Measurements from ENCODE around the gene AHSG.

AHSG gene

DNA sequence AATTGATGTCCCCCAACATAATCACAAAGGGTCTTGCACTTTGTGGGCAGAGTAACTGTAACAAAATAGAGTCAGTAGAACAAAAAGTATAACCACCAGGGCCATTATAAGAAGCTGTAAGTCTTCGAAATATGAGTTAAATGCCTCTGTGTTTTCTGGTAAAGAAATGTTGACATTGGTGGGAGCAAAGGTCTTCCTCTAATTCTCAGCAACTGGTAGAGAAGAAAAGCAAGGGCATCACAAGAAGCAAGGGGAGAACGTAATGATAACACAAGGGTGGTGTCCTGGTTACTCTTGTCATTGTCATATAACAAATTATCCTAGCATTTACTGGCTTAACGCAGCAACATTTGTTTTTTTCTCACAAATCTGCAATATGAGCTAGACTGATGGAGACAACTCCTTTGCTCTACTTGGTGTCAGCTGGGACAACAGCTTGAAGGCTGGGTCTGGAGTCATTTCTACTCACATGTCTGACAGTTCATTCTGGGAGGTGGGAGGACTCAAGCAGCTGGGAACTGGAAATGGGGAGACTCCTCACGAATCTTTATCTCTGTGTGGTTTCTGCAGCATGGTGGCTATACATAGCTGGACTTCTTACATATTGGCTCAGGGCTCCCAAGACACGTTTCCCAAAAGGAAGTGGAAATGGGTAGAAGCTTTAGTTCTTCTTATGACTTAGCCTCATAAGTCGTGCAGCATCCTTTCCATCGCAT, 22.1 kb upstream of the AHSG start:
- DNase-seq (ENCODE audit: low read depth), result no peak
- H3K4me3 ChIP-seq (ENCODE audit: low read depth, low read length), result no peak overlapping the region

- H3K4me3 ChIP-seq (ENCODE audit: low read depth, low read length), result no peak overlapping the region
These were observed 20.2 kb upstream of the AHSG start for GRCh38 chr3:186592682-186593081.

DNA sequence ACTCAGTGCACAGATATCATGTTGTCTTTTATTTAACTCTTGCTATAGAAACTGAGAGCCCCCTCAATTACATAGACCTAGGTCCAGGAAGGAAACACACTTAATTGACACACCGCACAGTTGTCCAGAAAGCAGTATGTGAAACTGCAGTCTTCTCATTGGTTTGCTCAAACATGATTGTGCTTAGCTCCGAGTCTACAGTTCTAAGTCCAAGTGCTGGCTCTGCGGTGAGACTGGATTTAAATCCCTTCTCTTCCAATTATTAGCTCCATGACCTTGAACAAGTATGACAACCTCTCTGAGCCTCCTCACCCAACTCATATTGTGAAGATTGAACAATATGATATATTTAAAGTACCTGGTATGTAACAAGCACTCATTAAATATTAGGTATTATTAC, 19.0 kb upstream of the AHSG start:
- no peak overlapping the region for H3K4me3 ChIP-seq (ENCODE audit: low read depth, low read length)
- DNase-seq (ENCODE audit: low read depth), result no peak

More at GRCh38 chr3:186592682-186593081, 20.2 kb upstream of the AHSG start:
- DNase-seq (ENCODE audit: low read depth), result no peak

DNA sequence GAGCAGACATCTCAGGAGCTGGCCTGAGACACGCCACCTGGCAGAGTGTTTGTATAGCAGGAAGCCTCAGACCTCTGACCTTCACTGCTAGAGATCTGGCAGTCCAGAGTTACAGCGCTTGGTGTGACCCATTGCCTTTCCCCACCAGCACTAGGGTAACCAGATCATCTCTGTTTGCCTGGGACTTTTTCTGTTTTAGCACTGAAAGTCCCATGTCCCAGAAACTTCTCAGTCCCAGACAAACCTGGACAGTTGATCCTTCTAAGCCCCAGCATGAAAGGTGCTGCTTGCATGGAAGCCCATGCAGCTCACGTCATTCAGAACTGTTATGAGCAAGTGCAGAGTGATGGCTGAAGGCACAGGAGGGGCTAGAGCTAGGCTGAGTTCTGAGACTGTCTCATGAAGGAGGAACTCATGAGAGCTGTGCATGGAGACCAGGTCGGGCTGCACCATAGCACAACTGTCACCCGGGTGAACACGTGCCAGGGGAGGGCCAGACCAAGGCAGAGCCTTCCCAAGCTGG, 18.2 kb upstream of the AHSG start:
- no peak overlapping the region for H3K4me3 ChIP-seq (ENCODE audit: low read depth, low read length)

GRCh38 chr3:186596568-186597287, 16.1 kb upstream of the AHSG start:
- H3K4me3 ChIP-seq (ENCODE audit: low read depth, low read length), result no peak overlapping the region
- no peak for DNase-seq (ENCODE audit: low read depth)

More for the DNA sequence above, 18.2 kb upstream of the AHSG start:
- DNase-seq (ENCODE audit: low read depth), result no peak

GRCh38 chr3:186598108-186598784, 14.6 kb upstream of the AHSG start:
- peak; percentile 31 for DNase-seq (ENCODE audit: low read depth)
- no peak overlapping the region for H3K4me3 ChIP-seq (ENCODE audit: low read depth, low read length)

- no peak overlapping the region for H3K4me3 ChIP-seq (ENCODE audit: low read depth, low read length)
- DNase-seq (ENCODE audit: low read depth), result no peak
These were observed 14.1 kb upstream of the AHSG start for GRCh38 chr3:186598794-186599141.

- H3K4me3 ChIP-seq (ENCODE audit: low read depth, low read length), result no peak overlapping the region
- no peak for DNase-seq (ENCODE audit: low read depth)
These were observed 13.6 kb upstream of the AHSG start for GRCh38 chr3:186599142-186599784.

DNA sequence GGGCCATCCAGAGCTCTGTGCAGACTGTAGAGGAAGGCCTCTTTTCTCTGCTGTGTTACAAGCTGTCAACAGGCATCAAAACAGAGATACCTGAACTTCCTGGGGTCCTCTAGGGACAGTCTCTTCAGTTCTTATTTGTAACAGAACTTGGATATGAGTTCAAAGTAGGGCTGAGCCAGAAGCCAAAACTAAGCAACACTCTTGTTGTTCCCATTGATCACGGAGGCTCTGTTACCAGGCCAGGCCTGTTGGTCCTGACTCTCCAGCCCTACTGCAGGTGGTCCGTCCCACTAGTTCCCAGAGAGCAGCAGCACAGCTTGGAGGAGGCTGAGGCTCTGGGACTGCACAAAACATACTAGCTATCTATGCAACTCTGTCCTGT, 13.1 kb upstream of the AHSG start:
- no peak for DNase-seq (ENCODE audit: low read depth)

DNA sequence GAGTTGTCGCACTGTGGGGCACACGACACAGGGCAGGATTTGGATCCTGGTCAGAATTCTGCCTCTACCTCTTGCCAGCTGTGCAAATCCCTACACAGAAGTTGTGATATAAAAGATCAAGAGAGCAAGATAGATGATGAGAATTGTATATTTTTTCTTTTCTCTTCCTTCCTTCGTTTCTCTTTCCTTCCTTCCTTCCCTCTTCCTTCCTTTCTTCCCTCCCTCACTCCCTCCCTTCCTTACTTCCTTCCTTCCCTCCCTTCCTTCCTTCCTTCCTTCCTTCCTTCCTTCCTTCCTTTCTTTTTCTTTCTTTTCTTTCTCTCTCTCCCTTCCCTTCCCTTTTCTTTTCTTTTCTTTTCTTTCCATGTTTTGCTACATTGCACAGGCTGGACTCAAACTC, 12.0 kb upstream of the AHSG start:
- no peak for DNase-seq (ENCODE audit: low read depth)
- no peak overlapping the region for H3K4me3 ChIP-seq (ENCODE audit: low read depth, low read length)

More for the DNA sequence above, 13.1 kb upstream of the AHSG start:
- H3K4me3 ChIP-seq (ENCODE audit: low read depth, low read length), result no peak overlapping the region

DNA sequence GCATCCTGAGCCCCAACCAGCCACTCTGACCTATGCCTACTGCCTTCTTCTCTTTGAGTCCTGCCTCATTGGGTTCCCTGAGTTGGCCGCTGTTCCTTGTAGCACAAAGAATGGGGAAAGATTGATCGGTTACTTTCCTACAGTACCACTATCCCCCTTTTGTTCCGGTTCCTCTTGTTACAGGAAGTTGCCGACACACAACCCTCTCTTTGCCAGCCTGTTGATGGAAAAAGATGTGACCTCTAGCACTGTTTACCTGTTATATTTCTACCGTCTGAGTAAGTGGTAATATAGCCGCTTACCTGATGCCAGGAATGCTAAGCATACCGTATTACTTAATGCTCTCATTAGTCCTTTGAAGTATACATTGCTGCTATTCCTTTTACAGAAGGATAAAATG, 9.7 kb upstream of the AHSG start:
- DNase-seq (ENCODE audit: low read depth), result no peak
- H3K4me3 ChIP-seq (ENCODE audit: low read depth, low read length), result no peak overlapping the region

DNA sequence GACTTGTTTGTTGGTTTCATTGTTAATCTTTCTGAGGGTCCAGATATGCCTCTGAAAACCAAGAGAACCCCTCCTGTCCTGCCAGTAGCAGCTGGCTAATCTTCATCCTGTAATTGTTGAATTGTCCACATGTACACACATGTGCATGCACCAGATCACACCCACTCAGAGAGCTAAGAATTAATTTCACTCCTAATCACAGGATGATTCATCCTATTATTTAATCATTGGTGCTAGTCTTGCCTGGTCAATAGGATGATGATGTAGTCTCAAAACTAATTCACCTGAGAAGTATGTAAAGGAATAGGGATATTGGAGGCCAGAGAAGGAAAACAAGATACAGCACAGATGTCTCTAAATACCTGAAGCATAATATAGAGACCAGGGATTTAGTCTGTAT, 7.8 kb upstream of the AHSG start:
- DNase-seq (ENCODE audit: low read depth), result no peak
- H3K4me3 ChIP-seq (ENCODE audit: low read depth, low read length), result no peak overlapping the region

GRCh38 chr3:186605561-186606545, 7.0 kb upstream of the AHSG start:
- H3K4me3 ChIP-seq (ENCODE audit: low read depth, low read length), result no peak overlapping the region
- no peak for DNase-seq (ENCODE audit: low read depth)

DNA sequence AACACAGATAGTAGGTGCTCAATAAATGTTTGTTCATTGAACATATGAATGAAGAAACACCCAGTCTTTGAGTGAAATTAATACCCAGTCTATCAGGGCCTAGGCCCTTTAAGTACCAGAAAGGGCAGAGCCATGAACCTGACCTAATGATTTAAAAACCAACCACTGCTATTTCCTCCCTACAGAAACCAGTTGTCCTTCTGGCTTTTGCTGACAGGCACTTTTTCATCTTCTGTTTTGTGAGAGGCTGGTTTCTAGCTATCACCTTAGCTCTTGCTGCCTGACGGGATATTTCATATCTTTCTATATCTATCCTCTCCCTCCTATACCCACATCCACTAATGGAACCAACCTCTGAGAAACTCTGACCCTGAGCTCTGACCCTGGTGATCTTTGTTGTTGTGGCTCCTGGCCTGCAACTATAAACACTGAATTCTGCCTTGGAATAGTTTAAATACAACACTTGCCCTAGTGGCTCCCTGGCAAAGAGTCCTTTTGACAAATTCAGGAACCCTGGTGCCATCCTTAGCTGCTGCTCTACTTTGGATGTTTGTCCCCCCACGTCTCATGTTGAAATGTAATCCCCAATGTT, 4.1 kb upstream of the AHSG start:
- no peak for DNase-seq (ENCODE audit: low read depth)
- no peak overlapping the region for H3K4me3 ChIP-seq (ENCODE audit: low read depth, low read length)

DNA sequence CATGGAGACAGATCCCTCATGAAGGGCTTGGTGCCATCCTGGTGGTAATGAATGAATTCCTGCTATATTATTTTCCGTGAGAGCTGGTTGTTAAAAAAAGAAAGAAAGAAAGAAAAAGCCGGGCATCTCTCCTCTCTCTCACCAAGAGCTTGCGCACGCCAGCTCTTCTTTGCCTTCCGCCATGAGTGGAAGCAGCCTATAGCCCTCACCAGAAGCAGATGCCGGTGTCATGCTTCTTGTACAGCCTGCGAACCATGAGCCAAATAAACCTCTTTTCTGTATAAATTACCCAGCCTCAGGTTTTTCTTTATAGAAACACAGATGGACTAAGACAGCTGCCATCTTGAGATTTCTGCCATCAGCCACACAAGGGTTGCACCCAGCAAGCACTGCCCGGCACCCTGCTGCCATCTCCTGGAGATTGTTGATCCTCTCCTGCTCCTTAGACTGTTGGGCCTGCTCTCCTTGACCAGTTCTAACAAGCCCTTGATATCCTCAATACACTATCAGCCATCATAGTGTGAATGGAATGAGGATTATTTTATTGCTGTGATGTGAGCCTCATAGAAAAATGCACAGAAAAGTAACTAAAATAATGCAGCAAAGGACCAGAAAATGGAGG, 3.5 kb upstream of the AHSG start:
- DNase-seq (ENCODE audit: low read depth), result no peak
- H3K4me3 ChIP-seq (ENCODE audit: low read depth, low read length), result no peak overlapping the region

DNA sequence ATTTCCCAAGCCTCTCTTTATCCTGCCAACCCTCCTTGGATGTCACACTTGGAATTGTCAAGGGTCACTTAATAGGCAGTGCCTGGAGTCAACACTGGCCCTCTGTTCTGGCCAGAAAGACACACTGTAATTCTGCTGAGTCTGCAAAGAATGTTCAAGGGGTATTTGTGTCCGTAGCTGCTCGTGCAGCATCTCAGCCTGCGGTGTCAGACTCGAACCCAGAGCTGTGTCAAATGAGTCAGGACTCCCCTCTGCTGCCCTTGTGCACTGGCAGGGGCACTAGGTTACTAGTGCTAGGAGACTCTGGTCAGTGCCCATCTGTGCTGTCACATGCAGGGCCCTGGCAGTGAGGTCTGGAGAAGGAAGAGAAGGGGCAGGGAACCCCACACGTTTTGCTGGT, 795 bp upstream of the AHSG start:
- H3K4me3 ChIP-seq (ENCODE audit: low read depth, low read length), result no peak overlapping the region
- DNase-seq (ENCODE audit: low read depth), result no peak

DNA sequence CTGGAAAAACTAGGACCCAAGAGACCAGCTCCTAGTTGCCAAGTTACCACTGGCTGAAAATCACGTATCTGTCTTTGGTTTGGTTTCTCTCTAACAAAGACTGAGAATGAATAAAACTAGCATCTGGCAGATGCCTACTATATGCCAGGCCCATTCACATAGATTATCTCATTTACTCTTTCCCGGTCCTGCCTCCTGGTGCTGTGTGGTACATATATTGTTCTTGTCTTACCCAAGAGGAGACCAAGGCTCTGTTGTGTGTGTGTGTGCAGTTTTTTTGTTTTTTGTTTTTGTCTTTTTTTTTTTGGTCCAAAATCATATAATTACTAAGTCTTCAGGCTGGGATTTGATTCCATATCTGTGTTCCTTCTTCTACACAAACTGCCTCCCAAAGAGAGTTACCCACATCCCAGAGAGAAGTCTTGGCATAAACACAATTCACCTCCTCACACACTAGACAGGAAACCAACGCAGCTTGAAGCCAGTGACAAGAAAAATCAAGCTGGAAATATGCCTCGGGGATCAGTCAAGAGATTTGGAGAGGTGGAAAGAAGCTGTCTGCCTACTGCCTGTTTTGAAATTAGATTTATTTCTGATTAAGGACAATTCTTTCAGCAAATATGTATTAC, 891 bp downstream of the AHSG start:
- no peak overlapping the region for H3K4me3 ChIP-seq (ENCODE audit: low read depth, low read length)
- no peak for DNase-seq (ENCODE audit: low read depth)

GRCh38 chr3:186614266-186614596, 1.4 kb downstream of the AHSG start:
- DNase-seq (ENCODE audit: low read depth), result no peak
- no peak overlapping the region for H3K4me3 ChIP-seq (ENCODE audit: low read depth, low read length)
